HG02970 (cell line): ENCODE results near the gene SYCN.
"Not testable (repeated sequence)": the region's sequence is repeated elsewhere in the genome, so short reads cannot be mapped to it uniquely, and the experiment has no call there.

Experiments used
- ATAC-seq: cut with Tn5 transposase; IDR thresholded peaks from one replicate; pipeline ENCODE4 v1.9.1; 2021; ENCODE audit warnings: mild to moderate bottlenecking, moderate library complexity, moderate number of reproducible peaks; ENCODE audit not compliant: unreplicated experiment, low FRiP score

Gene SYCN

GRCh38 chr19:39230096-39230764 is 26.2 kb upstream of the SYCN start:
- no peak for ATAC-seq

GRCh38 chr19:39224910-39225309 is 20.8 kb upstream of the SYCN start:
- no peak for ATAC-seq

GRCh38 chr19:39223703-39224279 is 19.7 kb upstream of the SYCN start:
- ATAC-seq, result no peak

GRCh38 chr19:39219108-39219507 is 15.0 kb upstream of the SYCN start:
- ATAC-seq, result not testable (repeated sequence)

GRCh38 chr19:39218230-39219007 is 14.4 kb upstream of the SYCN start:
- ATAC-seq, result no peak

- no peak for ATAC-seq
These were observed 13.0 kb upstream of the SYCN start for GRCh38 chr19:39217094-39217493.

GRCh38 chr19:39215323-39215722 is 11.3 kb upstream of the SYCN start:
- ATAC-seq, result not testable (repeated sequence)

GRCh38 chr19:39212375-39212742 is 8.3 kb upstream of the SYCN start:
- no peak for ATAC-seq

- ATAC-seq, result no peak
These were observed 7.8 kb upstream of the SYCN start for GRCh38 chr19:39211731-39212374.

GRCh38 chr19:39209196-39209595 is 5.1 kb upstream of the SYCN start:
- no peak for ATAC-seq

GRCh38 chr19:39208175-39208795 is 4.2 kb upstream of the SYCN start:
- ATAC-seq, result no peak

GRCh38 chr19:39207293-39207836 is 3.3 kb upstream of the SYCN start:
- ATAC-seq, result no peak

GRCh38 chr19:39206122-39206521 is 2.1 kb upstream of the SYCN start:
- ATAC-seq, result no peak

- ATAC-seq, result no peak
These were observed 1.3 kb upstream of the SYCN start for GRCh38 chr19:39205449-39205764.

- no peak for ATAC-seq
These were observed 1.1 kb downstream of the SYCN start for GRCh38 chr19:39202998-39203355.

GRCh38 chr19:39200803-39201115 is 3.3 kb downstream of the SYCN start:
- ATAC-seq, result no peak

- ATAC-seq, result no peak
These were observed 3.8 kb downstream of the SYCN start for GRCh38 chr19:39200066-39200802.

GRCh38 chr19:39199025-39199424 is 5.0 kb downstream of the SYCN start:
- no peak for ATAC-seq

- no peak for ATAC-seq
These were observed 6.3 kb downstream of the SYCN start for GRCh38 chr19:39197808-39198207.

GRCh38 chr19:39196860-39197562 is 7.1 kb downstream of the SYCN start, which contains the start of gene NCCRP1:
TSS of gene NCCRP1 (plus strand) at chr19:39196964. CDS start at chr19:39196983, 19 bp downstream.
- no peak for ATAC-seq
